ENCODE measurements around the gene MICAL2. TPM values are rescaled to one million over a fixed set of nuclear protein-coding genes. Genes with fewer than 3 reads are reported as not detected.

MICAL2 gene
- total RNA-seq, 2 donors from 2014 or later, result 1.5 to 1.9 TPM

GRCh38 chr11:12210200-12210599 lies 99.8 kb downstream of the MICAL2 start:
- Histone ChIP-seq H3K9ac (ENCODE audit: extremely low read depth, low read length, poor library complexity, severe bottlenecking) (no peak overlapping the region), H3K9me3 (ENCODE audit: control insufficient read depth, low read length) (no peaks in the 10 kb centered on the region), H3K4me1 (ENCODE audit: control insufficient read depth, insufficient read depth, low read length) (no peaks in the 10 kb centered on the region), H3K4me3 (ENCODE audit: low read length) (no peak overlapping the region), H3K27me3 (ENCODE audit: control insufficient read depth, insufficient read depth, low read length, poor library complexity, severe bottlenecking) (no peaks in the 10 kb centered on the region), H3K36me3 (ENCODE audit: control insufficient read depth, insufficient read depth, low read length) (no peaks in the 10 kb centered on the region), H3K27ac (ENCODE audit: low read depth, low read length) (no peak overlapping the region)
- TF ChIP-seq, protein P1, sequence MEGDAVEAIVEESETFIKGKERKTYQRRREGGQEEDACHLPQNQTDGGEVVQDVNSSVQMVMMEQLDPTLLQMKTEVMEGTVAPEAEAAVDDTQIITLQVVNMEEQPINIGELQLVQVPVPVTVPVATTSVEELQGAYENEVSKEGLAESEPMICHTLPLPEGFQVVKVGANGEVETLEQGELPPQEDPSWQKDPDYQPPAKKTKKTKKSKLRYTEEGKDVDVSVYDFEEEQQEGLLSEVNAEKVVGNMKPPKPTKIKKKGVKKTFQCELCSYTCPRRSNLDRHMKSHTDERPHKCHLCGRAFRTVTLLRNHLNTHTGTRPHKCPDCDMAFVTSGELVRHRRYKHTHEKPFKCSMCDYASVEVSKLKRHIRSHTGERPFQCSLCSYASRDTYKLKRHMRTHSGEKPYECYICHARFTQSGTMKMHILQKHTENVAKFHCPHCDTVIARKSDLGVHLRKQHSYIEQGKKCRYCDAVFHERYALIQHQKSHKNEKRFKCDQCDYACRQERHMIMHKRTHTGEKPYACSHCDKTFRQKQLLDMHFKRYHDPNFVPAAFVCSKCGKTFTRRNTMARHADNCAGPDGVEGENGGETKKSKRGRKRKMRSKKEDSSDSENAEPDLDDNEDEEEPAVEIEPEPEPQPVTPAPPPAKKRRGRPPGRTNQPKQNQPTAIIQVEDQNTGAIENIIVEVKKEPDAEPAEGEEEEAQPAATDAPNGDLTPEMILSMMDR (conservative IDR thresholded peaks at IDR 0.05), result no peak
- Mint-ChIP-seq H3K27ac (no peak overlapping the region), H3K4me1 (peaks cover 8% of the 10 kb centered on the region), H3K9me3 (no peaks in the 10 kb centered on the region), H3K4me3 (no peak overlapping the region), H3K27me3 (ENCODE audit: insufficient read depth) (peaks cover 3% of the 10 kb centered on the region), H3K36me3 (ENCODE audit: low read depth) (no peaks in the 10 kb centered on the region)
- WGBS, 2 experiments (ENCODE audit: insufficient coverage in 1 of 2, insufficient read length in 1 of 2), result 89 to 93% methylated on average over 3 to 4 of the region's 4 CpGs
- DNase-seq, result no peak

- WGBS, 2 experiments (ENCODE audit: insufficient coverage in 1 of 2, insufficient read length in 1 of 2), result 96% methylated on average over 7 of the region's 7 CpGs; no CpG with 5 or more reads in 1 of the 2 experiments
- H3K36me3 Mint-ChIP-seq (ENCODE audit: low read depth), result no peaks in the 10 kb centered on the region
- H3K9me3 Mint-ChIP-seq, result no peaks in the 10 kb centered on the region
- peaks cover 11% of the 10 kb centered on the region for H3K4me1 Mint-ChIP-seq
- no peak overlapping the region for H3K27ac Mint-ChIP-seq
- DNase-seq, result no peak
- Histone ChIP-seq H3K9me3 (ENCODE audit: control insufficient read depth, low read length) (no peaks in the 10 kb centered on the region), H3K27ac (ENCODE audit: low read depth, low read length) (no peak overlapping the region), H3K36me3 (ENCODE audit: control insufficient read depth, insufficient read depth, low read length) (no peaks in the 10 kb centered on the region), H3K27me3 (ENCODE audit: control insufficient read depth, insufficient read depth, low read length, poor library complexity, severe bottlenecking) (no peaks in the 10 kb centered on the region), H3K4me1 (ENCODE audit: control insufficient read depth, insufficient read depth, low read length) (no peaks in the 10 kb centered on the region), H3K9ac (ENCODE audit: extremely low read depth, low read length, poor library complexity, severe bottlenecking) (no peak overlapping the region), H3K4me3 (ENCODE audit: low read length) (no peak overlapping the region)
- no peak overlapping the region for H3K4me3 Mint-ChIP-seq
- H3K27me3 Mint-ChIP-seq (ENCODE audit: insufficient read depth), result peaks cover 2% of the 10 kb centered on the region
- TF ChIP-seq, protein P1 (conservative IDR thresholded peaks at IDR 0.05), result no peak
Measured at GRCh38 chr11:12211331-12212065, 101.1 kb downstream of the MICAL2 start.

- WGBS, 2 experiments (ENCODE audit: insufficient coverage in 1 of 2, insufficient read length in 1 of 2), result 87 to 89% methylated on average over 5 to 6 of the region's 7 CpGs
- no peaks in the 10 kb centered on the region for H3K9me3 ChIP-seq (ENCODE audit: control insufficient read depth, low read length)
- H3K9me3 Mint-ChIP-seq, result no peaks in the 10 kb centered on the region
- no peak overlapping the region for H3K27ac Mint-ChIP-seq
- no peaks in the 10 kb centered on the region for H3K27me3 ChIP-seq (ENCODE audit: control insufficient read depth, insufficient read depth, low read length, poor library complexity, severe bottlenecking)
- H3K4me1 Mint-ChIP-seq, result peaks cover 11% of the 10 kb centered on the region
- no peaks in the 10 kb centered on the region for H3K36me3 Mint-ChIP-seq (ENCODE audit: low read depth)
- TF ChIP-seq, protein P1 (conservative IDR thresholded peaks at IDR 0.05), result no peak
- H3K36me3 ChIP-seq (ENCODE audit: control insufficient read depth, insufficient read depth, low read length), result no peaks in the 10 kb centered on the region
- H3K4me3 ChIP-seq (ENCODE audit: low read length), result no peak overlapping the region
- H3K27me3 Mint-ChIP-seq (ENCODE audit: insufficient read depth), result no peaks in the 10 kb centered on the region
- H3K4me3 Mint-ChIP-seq, result no peak overlapping the region
- H3K9ac ChIP-seq (ENCODE audit: extremely low read depth, low read length, poor library complexity, severe bottlenecking), result no peak overlapping the region
- no peak overlapping the region for H3K27ac ChIP-seq (ENCODE audit: low read depth, low read length)
- no peaks in the 10 kb centered on the region for H3K4me1 ChIP-seq (ENCODE audit: control insufficient read depth, insufficient read depth, low read length)
- DNase-seq, result no peak
Measured at GRCh38 chr11:12212174-12212820, 101.9 kb downstream of the MICAL2 start.
